Peyer's patch (tissue), 4 donors: ENCODE results near the gene SIGLEC12. TPM values are rescaled to one million over a fixed set of nuclear protein-coding genes. Genes with fewer than 3 reads are reported as not detected.
"Not testable (repeated sequence)": the region's sequence is repeated elsewhere in the genome, so short reads cannot be mapped to it uniquely, and the experiment has no call there.

Experiments used
- DNase-seq, 3 donors: peaks; one replicate each; pipeline ENCODE4 v3.0.0-alpha.2; 2017 to 2019
- H3K27ac ChIP-seq, 4 donors: fragments of 200-600 bp; sonication (generic); one replicate each; pipeline ENCODE4 v1.5.1; 2016 to 2019
- H3K27me3 ChIP-seq, 2 donors: fragments of 200-600 bp; sonication (generic); one replicate each; pipeline ENCODE4 v1.5.1; 2019
- H3K36me3 ChIP-seq, 3 donors: fragments of 200-600 bp; sonication (generic); one replicate each; pipeline ENCODE4 v1.5.1; 2016 to 2019
- H3K4me1 ChIP-seq, 4 donors: fragments of 200-600 bp; sonication (generic); one replicate each; pipeline ENCODE4 v1.5.1; 2016 to 2019
- H3K4me3 ChIP-seq, 4 donors: fragments of 200-600 bp; sonication (generic); 1 replicate in 3 of 4; 2 replicates in 1 of 4; pipeline ENCODE4 v1.5.1; 2016 to 2019; ENCODE audit warnings: mild to moderate bottlenecking in 1 of 4
- H3K9me3 ChIP-seq, 4 donors: fragments of 200-600 bp; sonication (generic); one replicate each; pipeline ENCODE4 v1.5.1; 2016 to 2019; ENCODE audit warnings: mild to moderate bottlenecking in 1 of 4
- CTCF ChIP-seq, 6 experiments: fragments of 450-650 bp in 4 of 6; fragments of 200-600 bp in 2 of 6; sonication (generic) in 1 of 6; IDR thresholded peaks; one replicate each; pipeline ENCODE4 v1.5.1; 2017 to 2019; ENCODE audit warnings: antibody characterized with exemption in 6 of 6, mild to moderate bottlenecking in 3 of 6, moderate library complexity in 1 of 6
- POLR2A ChIP-seq, 2 donors: fragments of 450-650 bp; IDR thresholded peaks; one replicate each; pipeline ENCODE4 v1.5.1; 2017; ENCODE audit warnings: antibody characterized with exemption in 2 of 2, mild to moderate bottlenecking in 2 of 2, moderate library complexity in 2 of 2
- total RNA-seq, 4 donors: library from RNA; depleted of rRNA; stranded (reverse); fragments of >200 nt; gene quantifications; one replicate each; pipeline ENCODE4 v1.1.0, GENCODE V29; 2016

Gene SIGLEC12
- total RNA-seq, 4 donors from 2014 or later = 2.5 to 3.3 TPM; not detected in 2

- Histone ChIP-seq H3K4me1 (no peaks in the 10 kb centered on the region), H3K4me3 (no peak overlapping the region), H3K36me3 (no peaks in the 10 kb centered on the region), H3K9me3 (no peaks in the 10 kb centered on the region), H3K27ac (no peak overlapping the region), H3K27me3 (no peaks in the 10 kb centered on the region)
- TF ChIP-seq POLR2A (IDR thresholded peaks at IDR 0.05) (no peak), CTCF (IDR thresholded peaks at IDR 0.05) (no peak)
- no peak for DNase-seq
Observed at GRCh38 chr19:51508059-51508733, 6.6 kb upstream of the SIGLEC12 start.

GRCh38 chr19:51507640-51508058 lies 6.0 kb upstream of the SIGLEC12 start:
- Histone ChIP-seq H3K9me3 (no peaks in the 10 kb centered on the region), H3K27me3 (no peaks in the 10 kb centered on the region), H3K27ac (peak overlapping the region in 2 of 4 donors; percentile 25 to 52), H3K4me3 (no peak overlapping the region), H3K4me1 (no peaks in the 10 kb centered on the region), H3K36me3 (no peaks in the 10 kb centered on the region)
- TF ChIP-seq CTCF (IDR thresholded peaks at IDR 0.05) = peak in 3 of 6 experiments; percentile 9 to 20 (median 18)
- TF ChIP-seq POLR2A (IDR thresholded peaks at IDR 0.05) = no peak
- peak in 1 of 3 donors; percentile 65 for DNase-seq

GRCh38 chr19:51507192-51507591 lies 5.6 kb upstream of the SIGLEC12 start:
- Histone ChIP-seq H3K27me3 (no peaks in the 10 kb centered on the region), H3K4me1 (no peaks in the 10 kb centered on the region), H3K9me3 (no peaks in the 10 kb centered on the region), H3K36me3 (no peaks in the 10 kb centered on the region), H3K4me3 (no peak overlapping the region), H3K27ac (peak overlapping the region in 2 of 4 donors; percentile 25 to 52)
- TF ChIP-seq CTCF (IDR thresholded peaks at IDR 0.05) (no peak), POLR2A (IDR thresholded peaks at IDR 0.05) (no peak)
- DNase-seq = no peak

GRCh38 chr19:51505904-51506303 lies 4.3 kb upstream of the SIGLEC12 start:
- H3K27ac ChIP-seq = no peak overlapping the region
- H3K9me3 ChIP-seq = no peaks in the 10 kb centered on the region
- H3K4me1 ChIP-seq = no peaks in the 10 kb centered on the region
- no peaks in the 10 kb centered on the region for H3K36me3 ChIP-seq
- H3K4me3 ChIP-seq = no peak overlapping the region
- DNase-seq = no peak
- H3K27me3 ChIP-seq = no peaks in the 10 kb centered on the region
- no peak for TF ChIP-seq POLR2A (IDR thresholded peaks at IDR 0.05)

- Histone ChIP-seq H3K27me3 (no peaks in the 10 kb centered on the region), H3K36me3 (no peaks in the 10 kb centered on the region), H3K4me1 (no peaks in the 10 kb centered on the region), H3K4me3 (no peak overlapping the region), H3K27ac (no peak overlapping the region), H3K9me3 (no peaks in the 10 kb centered on the region)
- DNase-seq = no peak
- TF ChIP-seq POLR2A (IDR thresholded peaks at IDR 0.05) (no peak), CTCF (IDR thresholded peaks at IDR 0.05) (no peak)
Observed at GRCh38 chr19:51503896-51504295, 2.3 kb upstream of the SIGLEC12 start.

GRCh38 chr19:51503286-51503817 lies 1.8 kb upstream of the SIGLEC12 start:
- H3K36me3 ChIP-seq = no peaks in the 10 kb centered on the region
- no peak overlapping the region for H3K27ac ChIP-seq
- TF ChIP-seq CTCF (IDR thresholded peaks at IDR 0.05) (no peak), POLR2A (IDR thresholded peaks at IDR 0.05) (no peak)
- no peaks in the 10 kb centered on the region for H3K4me1 ChIP-seq
- no peaks in the 10 kb centered on the region for H3K9me3 ChIP-seq
- no peak overlapping the region for H3K4me3 ChIP-seq
- DNase-seq = no peak
- H3K27me3 ChIP-seq = no peaks in the 10 kb centered on the region

GRCh38 chr19:51500931-51501330 lies 669 bp downstream of the SIGLEC12 start:
- H3K27me3 ChIP-seq, H3K4me3 ChIP-seq, H3K4me1 ChIP-seq, DNase-seq, H3K9me3 ChIP-seq, H3K36me3 ChIP-seq, H3K27ac ChIP-seq: not testable (repeated sequence)
